Activated CD8-positive, alpha-beta memory T cell treated with anti-CD3 and anti-CD28 coated beads, Interleukin-2, amount 50 U/mL, for 1 hour (primary cell): ENCODE measurements around the gene BAIAP2L2.
"Not testable (repeated sequence)": the region's sequence is repeated elsewhere in the genome, so short reads cannot be mapped to it uniquely, and the experiment has no call there.

Experiments used
- DNase-seq: peaks from one replicate; pipeline ENCODE4 v3.0.0-alpha.2; 2020; ENCODE audit errors: extremely low read depth

Gene BAIAP2L2, protein sequence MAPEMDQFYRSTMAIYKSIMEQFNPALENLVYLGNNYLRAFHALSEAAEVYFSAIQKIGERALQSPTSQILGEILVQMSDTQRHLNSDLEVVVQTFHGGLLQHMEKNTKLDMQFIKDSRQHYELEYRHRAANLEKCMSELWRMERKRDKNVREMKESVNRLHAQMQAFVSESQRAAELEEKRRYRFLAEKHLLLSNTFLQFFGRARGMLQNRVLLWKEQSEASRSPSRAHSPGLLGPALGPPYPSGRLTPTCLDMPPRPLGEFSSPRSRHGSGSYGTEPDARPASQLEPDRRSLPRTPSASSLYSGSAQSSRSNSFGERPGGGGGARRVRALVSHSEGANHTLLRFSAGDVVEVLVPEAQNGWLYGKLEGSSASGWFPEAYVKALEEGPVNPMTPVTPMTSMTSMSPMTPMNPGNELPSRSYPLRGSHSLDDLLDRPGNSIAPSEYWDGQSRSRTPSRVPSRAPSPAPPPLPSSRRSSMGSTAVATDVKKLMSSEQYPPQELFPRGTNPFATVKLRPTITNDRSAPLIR

DNA sequence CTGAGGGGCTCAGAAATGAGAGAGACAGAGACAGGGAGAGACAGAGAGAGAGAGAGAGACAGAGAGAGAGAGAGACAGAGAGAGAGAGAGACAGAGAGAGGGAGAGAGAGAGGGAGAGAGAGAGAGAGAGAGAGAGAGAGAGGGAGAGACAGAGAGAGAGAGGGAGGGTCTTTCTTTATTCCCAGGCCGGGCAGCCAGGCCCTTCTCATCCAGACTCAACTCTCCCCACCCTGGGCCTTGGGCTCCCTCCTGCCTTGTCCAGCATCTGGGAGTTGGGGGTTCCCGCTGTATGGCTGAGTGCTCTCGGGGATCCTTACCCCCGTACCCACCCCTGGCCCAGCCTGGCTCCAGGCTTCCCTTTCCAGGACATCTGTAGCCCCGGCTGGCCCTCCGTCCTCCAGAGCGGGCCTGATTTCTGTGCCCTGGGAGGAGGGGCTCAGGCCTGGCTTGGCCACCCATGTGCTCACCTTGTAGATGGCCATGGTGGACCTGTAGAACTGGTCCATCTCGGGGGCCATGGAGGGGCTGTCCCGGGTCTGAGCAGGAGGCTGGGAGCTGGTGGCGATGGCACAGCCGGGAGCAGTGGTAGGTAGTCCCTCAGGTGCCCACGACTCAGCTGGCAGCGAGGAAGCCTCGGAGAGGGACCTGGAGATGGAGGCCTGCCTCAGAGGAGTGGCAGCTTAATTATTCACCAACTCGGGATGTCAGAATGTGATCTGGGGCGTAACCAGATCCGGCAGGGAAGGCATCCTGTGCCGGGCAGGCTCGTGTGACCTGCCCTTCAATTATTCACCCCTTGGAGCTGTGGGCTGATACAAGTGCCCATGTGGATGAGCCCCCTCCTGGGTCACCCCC is at the start of gene BAIAP2L2:
BAIAP2L2 (minus strand) TSS at position 677 of the 855 bp plus-strand sequence; CDS start at position 518, 159 bp downstream.
- no peak for DNase-seq

DNA sequence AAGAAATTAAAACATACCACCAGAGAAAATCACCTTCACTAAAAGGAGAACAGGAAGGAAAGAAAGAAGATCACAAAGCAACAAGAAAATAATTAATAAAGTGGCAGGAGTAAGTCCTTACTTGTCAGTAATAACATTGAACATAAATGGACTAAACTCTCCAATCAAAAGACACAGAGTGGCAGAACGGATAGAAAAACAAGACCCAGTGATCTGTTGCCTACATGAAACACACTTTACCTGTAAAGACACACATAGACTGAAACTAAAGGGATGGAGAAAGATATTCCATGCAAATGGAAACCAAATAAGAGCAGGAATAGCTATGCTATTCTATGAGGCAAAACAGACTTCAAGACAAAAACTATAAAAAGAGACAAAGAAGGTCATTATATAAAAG is 45.2 kb upstream of the BAIAP2L2 start:
- no peak for DNase-seq

DNA sequence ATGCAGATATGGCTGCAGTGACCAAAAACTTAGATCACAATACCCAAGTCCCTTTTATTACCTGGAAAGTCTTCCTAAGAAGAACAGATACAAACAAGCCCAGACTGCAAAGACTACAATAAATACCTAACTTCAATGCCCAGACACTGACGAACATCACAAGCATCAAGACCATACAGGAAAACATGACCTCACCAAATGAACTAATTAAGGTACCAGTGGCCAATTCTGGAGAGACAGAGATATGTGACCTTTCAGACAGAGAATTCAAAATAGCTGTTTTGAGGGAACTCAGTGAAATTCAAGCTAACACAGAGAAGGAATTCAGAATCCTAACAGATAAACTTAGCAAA is 44.1 kb upstream of the BAIAP2L2 start:
- not testable (repeated sequence) for DNase-seq

DNA sequence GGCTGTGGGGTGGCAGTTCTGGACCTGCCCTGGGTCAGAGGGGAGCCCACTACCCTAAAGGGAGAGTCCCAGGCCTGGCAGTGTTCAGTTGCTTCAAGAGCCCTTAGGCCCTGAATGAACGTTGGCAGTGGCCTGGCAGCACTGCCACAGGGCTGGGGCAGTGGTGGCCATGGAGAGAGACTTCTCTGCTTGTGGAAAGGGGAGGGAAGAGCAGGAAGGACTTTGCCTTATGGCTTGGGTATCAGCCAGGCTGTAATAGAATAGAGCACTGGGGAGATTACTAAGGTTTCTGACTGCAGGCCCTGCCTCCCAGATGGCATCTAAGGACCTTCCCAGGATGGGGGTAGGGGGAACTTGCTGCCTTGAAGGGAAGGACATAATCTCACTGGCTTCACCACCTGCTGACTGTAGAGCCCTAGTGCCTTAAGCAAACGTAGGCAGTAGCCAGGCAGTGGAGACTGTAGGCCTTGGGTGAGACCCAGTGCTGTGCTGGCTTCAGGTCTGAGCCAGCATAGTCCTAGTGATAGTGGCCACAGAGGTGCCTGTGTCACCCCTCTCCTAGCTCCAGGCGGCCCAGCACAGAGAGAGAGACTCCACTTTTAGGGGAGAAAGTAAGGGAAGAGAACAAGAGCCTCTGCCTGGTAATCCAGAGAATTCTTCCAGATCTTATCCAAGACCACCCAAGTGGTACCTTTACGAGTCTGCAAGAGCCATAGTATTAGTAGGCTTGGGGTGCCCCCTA is 43.5 kb upstream of the BAIAP2L2 start:
- no peak for DNase-seq

DNA sequence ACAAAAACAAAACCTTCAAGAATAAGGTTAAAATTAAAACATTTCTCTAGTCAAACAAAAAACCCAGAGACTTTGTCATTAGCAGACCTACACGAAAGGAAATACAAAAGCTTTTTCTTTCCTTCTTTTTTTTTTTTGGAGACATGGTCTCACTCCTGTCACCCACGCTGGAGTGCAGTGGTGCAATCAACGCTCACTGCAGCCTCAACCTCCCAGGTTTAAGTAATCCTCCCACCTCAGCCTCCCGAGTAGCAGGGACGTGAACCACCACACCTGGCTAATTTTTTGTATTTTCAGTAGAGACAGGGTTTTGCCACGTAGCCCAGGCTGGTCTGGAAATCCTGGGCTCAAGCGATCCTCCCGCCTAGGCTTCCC is 40.6 kb upstream of the BAIAP2L2 start:
- no peak for DNase-seq

DNA sequence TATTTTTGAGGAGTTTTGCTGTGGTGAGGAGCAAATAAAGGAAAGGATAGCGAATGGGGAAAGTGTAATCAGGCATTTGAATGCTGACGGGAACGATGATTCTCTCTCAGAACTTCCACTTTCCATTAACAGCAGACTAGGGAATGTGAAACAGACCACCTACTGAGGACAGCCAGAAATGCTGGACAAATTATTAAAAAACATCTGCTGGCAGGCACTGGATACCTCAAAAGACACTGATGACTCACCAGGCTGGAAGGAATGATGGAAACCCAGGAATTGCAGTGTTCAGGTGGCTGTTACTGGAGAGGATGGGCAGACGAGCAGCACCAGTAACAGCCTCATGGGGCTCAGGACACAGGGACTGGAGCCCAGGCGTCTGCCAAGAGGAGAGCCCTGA is 37.8 kb upstream of the BAIAP2L2 start:
- DNase-seq, result no peak

DNA sequence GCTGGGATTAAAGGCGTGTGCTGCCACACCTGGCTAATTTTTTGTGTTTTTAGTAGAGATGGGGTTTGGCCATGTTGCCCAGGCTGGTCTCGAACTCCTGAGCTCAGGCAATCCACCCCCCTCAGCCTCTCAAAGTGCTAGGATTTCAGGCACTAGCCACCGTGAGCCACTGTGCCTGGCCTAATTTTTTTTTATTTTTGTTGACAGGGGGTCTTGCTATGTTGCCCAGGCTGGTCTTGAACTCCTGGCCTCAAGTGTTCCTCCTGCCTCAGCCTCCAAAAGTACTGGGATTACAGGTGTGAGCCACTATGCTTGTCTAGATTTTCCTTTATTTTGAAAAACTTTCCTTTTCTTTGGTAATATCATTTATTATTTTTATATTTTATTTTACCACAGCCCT is 35.7 kb upstream of the BAIAP2L2 start:
- not testable (repeated sequence) for DNase-seq

DNA sequence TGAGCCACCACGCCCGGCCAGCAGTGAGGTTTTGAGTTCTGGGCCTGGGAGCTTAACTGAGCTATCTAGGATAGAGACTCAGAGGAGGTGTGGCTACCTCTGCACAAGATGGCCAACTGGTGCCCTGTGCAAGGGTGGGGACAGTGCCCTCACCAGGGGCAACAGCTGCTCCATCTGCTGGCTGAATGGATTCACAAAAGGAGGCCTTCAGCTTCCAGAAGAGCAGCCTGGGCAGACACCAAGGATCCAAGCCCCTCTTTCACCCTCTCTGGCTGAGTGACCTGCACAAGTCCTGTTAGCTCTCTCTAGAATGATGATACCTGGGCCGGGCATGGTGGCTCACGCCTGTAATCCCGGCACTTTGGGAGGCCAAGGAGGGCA is 33.5 kb upstream of the BAIAP2L2 start:
- DNase-seq, result no peak

DNA sequence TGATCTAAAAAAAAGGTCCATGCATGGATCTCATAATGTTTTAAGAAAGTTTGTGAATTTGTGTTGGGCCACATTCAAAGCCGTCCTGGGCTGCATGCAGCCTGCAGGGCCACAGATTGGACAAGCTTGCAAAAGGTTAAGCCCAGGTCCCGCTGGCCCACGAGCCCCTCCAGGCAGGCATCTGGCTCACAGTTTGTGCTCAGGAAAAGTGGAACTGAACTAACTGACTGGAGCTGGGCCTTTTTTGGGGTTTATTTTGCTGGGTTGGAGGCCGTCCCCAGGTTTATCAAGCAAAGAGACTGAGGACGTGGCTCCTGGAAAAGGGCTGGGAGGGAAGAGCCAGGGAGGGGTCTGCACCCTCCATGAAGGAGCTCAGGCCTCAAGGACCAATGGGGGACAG is 32.1 kb upstream of the BAIAP2L2 start:
- no peak for DNase-seq

DNA sequence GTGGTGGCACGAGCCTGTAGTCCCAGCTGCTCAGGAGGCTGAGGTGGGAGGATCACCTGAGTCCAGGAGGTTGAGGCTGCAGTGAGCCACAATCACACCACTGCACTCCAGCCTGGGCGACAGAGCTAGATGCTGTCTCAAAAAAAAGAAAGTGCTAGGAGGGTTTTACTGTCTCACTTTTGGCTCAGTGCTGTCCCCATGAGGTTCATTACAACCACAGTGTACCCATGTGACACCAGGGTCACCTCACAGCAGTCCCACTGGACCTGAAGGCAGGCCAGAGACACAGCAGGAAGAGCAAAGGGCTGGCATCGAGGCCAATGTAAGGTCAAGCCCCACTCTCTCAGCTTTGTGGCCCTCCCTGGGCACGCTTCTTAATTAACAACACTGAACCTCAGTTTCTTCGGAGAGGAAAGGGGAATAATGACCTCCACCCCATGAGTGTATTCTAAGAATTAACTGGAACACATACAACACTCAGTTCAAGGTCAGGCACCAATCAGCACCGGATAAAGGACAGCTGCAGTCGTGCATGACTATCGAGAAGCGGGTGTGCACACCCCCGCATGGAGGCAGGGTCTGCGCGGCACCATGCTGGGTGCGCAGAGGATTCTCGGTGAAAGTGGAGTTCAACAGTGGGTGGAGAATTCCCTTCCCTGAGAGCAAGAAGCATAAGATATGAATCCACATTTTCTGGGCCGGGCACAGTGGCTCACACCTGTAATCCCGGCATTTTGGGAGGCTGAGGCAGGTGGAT is 30.9 kb upstream of the BAIAP2L2 start:
- no peak for DNase-seq

DNA sequence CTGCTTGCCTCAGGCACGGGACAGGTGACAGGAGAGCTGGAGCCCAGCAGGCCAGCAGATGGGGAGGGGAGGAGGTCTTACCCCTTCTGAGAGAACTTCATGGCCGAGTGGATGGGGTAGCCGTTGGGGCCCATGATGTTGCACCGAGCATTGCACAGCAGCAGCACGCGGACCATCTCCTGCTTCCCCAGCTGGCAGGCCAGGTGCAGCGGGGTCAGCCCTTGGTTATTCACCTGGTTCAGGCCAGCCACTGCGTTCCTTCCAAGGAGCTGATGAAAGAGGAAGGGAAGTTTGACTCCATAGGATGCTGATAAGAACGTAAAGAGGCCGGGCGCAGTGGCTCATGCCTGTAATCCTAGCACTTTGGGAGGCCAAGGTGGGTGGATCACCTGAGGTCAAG is 29.4 kb upstream of the BAIAP2L2 start:
- DNase-seq, result no peak

DNA sequence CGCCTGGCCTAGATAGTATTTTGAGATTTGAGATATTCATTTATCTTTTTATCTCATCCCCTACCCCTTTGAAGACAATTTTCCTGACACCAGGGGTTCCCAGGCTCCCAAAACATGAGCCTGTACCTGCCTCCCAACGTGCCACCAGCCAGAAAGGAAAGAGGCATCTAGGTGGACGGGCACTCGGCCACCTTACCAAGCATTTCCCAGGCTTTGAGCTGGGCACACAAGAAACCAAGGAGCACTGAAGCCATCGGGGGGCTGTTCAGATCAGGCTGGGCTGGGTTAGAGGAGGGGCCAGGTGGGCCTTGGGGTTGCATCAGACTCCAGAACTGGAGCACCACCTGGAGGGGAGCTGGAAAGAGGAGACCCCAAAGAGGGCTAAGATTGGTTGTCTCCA is 28.5 kb upstream of the BAIAP2L2 start:
- DNase-seq, result no peak

DNA sequence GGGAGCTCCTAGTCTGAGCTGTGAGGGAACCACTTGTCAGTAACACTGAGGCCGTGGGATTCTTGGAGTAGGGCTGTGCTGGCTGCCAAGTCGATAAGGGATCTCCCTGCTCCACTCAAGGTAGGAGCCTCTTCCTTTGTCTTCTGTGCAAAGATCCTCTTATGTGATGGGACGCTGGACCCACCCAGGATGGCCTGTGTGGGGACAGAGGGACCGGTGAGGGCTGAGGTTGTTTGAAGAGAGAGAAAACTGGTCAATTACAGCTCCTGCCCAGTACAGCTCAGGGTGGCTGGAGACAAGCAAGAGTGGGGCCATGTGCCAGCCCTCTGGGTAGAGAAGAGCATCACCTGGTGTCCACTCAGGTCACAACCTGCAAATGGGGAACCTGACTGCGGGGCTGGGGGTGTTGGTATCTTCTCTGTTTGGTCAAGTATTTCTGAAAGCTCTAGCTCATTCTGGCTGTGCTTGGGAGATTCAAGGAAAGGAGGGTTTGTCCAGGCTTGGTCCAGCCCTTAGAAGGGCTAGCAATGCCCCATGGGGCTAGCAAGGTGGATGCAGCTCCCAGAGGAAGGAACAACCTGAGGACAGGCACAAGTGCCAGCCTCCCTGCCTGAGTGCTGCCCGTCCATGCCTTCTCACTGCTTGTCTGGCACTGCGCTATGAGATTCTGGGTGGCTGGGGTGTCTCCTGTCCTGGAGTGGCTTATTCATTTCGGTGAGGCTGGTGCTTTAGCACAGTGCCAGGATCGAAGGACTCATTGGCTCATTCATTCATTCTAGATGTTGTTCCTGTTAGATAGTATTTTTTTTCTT is 27.6 kb upstream of the BAIAP2L2 start:
- no peak for DNase-seq

DNA sequence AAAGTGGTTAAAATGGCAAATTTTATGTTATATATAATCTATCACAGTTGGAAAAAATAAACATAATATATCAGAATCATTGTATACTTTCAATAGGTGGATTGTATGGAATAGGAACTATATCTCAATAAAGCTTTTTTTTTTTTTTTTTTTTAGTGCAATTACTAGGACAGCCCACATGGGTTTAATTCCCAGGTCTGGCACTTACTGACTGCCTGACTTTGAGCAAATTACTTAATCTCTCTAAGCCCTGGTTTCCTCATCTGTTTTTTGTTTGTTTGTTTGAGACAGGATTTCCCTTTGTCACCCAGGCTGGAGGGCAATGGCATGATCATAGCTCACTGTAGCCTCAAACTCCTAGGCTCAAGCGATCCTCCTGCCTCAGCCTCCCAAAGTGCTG is 26.1 kb upstream of the BAIAP2L2 start:
- DNase-seq, result no peak

DNA sequence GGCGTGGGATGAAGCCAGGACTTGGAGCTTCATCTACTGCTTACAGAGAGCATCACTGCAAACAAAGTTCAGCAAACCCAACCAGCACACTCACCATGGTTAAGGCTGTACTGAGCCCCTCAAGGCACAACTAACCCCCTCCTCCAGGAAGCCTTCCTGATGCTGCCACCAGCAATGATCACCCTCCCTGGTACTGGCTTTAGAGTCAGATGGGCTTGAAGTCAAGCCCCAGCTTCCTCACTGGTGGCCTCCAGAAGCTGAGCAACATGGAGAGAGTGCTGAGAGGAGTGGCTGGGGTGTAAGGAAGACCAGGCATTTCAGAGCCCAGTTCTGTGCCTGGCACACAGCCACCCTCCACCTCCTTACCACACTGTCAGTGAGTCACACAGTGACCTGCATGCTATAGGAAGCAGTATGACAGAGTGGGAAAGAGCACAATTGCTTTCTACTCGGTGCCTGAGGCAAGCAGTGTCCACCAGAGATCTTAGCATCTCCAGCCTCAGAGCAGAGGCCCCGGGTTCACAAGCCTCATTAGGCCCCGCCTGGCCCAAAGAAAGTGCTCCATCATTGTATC is 24.7 kb upstream of the BAIAP2L2 start:
- DNase-seq, result no peak

DNA sequence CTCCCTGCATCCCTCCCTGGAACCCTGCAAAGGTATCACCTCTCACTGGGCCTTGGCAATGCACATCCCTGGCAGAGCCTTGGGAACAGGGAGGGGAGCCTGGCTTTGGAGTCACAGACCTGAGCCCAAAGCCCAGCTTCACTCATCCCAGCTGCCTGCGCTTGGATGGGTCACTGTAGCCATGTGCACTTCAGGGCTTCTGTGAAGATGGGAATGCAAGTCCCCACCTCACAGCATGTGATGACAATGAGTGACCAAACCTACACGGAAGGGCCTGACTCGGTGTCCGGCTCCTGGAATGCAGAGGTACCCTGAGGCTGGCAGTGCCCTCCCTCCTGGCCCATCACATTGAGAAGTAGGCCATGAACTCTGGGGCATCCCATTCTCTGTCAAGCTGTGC is 22.8 kb upstream of the BAIAP2L2 start:
- no peak for DNase-seq

DNA sequence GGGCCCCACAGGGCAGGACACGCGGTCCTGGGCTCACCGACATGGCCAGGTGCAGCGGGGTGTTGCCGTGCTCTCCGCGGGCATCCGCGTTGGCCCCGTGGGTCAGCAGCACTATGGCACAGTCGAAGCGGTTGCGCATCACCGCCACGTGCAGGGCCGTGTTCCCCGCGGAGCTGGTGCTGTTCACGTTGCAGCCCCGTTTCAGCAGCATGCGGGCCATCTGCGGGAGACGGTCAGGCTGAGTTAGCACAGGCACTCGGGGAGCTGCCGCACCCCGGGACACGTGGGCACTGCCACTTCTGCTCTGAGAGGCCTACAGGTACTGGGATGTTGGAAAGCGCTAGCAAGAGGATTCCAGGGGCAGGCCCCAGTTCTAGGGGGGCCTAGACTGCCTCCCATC is 22.3 kb upstream of the BAIAP2L2 start:
- DNase-seq, result no peak

DNA sequence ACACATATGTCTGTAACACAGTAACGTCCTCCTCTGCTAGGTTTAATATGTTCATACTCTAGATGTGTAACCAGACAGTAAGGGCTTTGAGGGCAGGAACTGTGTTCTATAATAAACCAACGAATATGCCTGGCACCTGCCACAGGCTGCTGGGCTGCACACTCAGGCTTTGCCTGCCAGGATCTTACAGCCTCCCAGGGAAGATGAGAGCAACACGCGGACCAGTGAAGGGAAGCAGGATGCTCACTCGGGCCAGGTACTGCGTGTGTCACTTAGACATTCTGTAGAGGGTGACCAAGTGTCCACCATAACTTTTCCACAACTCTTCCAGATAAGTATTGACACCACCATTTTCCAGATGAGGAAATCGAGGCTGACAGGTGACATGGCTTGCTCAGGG is 21.7 kb upstream of the BAIAP2L2 start:
- DNase-seq, result no peak

DNA sequence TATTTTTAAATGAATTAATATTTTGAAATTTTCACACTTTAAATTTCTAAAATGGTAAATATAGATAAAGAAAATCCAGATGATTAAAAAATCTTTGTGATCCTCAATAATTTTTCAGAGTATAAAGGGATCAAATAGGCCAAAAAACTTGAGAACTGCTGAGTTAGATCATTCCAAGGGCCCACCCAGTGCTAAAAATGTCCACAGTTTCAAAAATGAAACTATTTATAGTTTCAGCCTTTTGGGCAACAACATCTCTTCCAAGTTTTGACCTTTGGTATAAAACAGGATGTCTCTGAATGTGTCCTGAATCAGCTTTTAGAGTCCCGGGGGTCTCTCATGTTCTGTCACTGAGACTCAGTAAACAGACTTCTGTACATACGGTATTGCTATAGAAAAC is 20.9 kb upstream of the BAIAP2L2 start:
- DNase-seq, result no peak

DNA sequence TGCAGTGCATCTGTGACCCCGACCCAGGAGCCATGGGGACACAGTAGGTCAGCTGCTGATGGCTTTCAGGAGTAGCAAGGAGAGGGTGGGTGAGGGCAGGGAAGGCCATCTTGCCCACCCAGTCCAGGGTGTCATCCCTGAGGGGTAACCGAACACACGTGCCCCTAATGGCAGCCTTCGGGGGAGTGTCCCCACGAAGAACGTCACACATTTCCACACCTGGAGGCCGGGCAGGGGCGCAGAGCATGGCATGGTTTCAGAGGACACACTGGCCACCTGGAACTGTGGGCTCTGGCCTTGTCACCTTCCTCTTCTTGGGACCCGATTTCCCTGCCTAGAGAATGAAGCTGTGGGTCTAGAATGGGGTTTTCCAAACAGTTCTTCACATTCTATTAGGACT is 19.4 kb upstream of the BAIAP2L2 start:
- no peak for DNase-seq
